HG02938 (cell line): ENCODE measurements around the gene METTL23.
"Not testable (repeated sequence)": the region's sequence is repeated elsewhere in the genome, so short reads cannot be mapped to it uniquely, and the experiment has no call there.

Experiments
- ATAC-seq: cut with Tn5 transposase; IDR thresholded peaks from one replicate; pipeline ENCODE4 v1.9.1; 2021; ENCODE audit warnings: mild to moderate bottlenecking, moderate library complexity; ENCODE audit not compliant: unreplicated experiment

METTL23 gene

GRCh38 chr17:76691379-76692191 is 35.1 kb upstream of the METTL23 start:
- ATAC-seq = no peak

DNA sequence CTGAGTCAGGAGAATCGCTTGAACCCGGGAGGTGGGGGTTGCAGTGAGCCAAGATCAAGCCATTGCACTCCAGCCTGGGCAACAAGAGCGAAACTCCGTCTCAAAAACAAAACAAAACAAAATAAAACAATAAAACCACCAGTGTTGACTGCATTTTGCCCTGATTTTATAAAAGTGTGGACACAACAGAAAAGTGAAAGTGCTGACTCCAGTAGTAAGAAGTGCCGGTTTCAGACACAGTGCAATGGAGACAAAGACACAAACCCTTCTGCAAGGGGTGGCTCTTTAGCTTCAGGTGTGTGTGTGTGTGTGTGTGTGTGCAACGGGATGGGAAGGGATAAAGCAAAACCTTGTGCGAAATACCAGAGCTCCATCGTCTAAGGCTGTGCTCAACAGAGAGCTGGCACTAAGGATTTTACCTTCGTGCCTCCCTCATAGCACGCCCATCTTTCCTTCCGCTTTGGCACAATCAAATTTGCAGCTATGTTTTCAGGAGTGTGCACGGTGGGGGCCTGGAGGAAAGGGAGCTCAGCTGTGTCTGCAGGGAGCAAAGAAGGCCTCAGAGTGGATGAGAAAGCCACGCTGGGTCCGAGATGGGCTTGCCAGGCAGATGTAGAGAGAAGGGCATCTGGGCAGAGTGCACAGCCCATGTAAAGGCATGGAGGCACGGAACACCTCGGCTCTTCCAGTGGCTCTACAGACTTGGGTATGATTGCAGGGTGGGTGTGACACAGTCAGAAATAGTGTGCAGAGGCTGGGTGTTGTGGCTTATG is 31.4 kb upstream of the METTL23 start:
- no peak for ATAC-seq

DNA sequence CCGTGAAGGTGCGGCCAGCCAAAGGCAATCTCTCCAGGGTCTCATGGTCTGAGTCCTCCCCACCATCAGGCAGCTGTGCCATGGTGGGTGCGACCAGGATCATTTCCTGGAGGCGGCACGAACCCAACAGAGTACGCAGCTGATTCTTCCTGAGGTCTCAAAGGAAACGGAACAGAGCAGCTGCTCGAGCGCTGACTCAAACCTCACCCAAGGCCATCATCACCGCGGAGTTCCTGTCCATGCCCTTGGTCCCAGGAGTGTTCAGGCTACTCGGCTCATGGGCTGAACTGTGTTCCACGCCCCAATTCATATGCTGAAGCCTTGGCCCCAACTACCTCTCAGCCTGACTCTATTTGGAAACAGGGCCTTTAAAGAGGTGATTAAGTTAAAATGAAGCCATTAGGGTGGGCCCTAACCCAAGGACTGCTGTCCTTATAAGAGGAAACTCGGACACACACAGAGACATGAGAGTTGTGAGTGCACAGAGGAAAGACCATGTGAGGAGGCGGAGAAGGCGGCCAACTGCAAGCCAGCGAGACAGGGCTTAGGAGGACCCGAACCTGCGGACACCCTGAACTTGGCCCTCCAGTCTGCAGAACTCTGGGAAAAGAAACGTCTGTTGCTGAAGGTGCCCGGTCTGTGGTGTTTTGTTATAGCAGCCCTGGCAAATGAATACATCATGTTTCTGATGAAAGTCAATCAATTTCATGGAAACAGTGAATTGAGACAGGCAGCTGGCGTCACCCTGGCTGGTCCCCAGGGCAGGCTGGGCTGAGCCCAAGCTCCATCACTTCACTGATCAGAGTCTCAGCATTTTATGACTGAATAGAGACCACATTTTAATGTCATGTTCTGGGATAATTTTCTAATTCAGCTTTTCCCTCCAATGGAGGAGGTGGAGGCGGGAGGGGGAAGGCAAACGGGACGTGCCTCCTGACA is 29.6 kb upstream of the METTL23 start:
- ATAC-seq = no peak

DNA sequence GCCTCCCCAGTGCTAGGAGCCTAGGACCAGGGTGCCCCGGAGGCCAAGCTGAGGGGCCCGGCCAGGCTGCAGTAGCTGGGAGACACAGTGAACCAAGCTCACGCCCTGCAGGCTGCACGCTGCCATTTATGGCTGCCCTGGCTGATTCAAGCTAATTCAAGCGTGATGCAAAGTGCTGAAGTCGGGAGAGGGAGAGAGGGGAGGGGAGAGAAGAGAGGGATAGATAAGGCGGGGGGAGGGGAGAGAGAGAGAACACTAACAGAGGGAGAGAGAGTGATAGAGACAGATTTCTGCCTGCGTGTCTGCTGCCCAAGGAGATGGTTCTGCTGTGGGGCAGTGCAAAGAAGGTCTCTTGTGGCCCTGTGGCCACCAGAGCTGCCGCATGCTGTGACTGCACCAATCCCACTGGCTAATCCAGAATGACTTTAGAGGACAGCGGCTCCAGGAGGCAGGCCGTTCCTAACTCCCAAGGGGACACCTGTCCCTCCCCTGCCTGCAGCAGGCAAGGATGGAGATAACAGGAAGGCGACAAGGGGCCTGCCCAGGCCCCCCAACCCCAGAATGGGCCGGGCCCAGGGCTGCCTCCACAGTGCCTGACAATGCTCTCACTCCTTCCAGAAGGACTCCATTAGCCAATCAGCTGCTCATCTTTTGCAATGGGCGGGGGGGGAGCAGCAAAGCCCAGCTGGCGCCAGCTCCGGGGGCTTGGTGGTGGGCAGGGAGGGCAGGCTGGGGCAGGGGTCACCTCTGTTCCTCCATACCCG is 28.8 kb upstream of the METTL23 start:
- ATAC-seq = no peak

- ATAC-seq = not testable (repeated sequence)
Observed at GRCh38 chr17:76698466-76698977, 28.1 kb upstream of the METTL23 start.

GRCh38 chr17:76700270-76700616 is 26.4 kb upstream of the METTL23 start:
- no peak for ATAC-seq

DNA sequence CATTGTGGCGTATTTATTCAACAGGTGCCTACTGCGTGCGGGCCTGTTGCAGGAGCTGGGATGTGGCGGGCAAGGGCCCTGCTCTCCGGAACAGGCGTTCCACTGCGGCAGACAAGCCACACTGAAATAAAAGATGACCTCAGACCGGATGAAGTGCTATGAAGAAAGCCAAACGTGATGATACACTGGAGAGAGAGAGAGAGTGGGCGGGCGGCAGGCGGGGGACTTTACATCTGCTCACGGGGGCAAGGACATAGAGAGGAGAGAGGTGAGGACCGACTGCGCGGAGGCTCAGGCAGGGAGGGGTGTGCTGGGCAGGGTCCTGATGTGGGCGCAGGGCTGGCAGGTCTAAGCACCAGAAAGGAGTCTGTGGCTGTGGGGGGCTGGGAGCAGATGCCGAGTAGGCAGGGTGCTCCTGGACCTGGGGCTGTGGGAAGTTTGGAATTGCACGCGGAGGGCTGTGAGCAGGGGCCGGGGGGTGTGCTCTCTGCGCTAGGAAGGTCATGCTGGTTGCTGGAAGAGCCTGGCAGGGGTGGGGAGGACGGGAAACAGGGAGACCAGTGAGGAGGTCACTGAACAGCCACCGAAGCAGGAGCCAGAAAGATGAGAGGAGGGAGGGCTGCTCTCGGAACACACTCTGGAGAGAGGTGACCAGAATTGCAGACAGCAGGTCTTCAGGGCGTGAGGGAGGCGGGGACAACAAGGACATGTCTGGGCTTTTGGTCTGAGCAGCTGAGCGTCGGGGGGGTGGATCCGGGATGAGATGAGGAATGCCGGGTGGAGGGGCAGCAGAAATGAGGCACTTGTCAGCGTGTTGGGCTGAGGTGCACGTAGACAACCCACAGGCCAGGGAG is 25.8 kb upstream of the METTL23 start:
- ATAC-seq = no peak

GRCh38 chr17:76701471-76701967 is 25.1 kb upstream of the METTL23 start:
- no peak for ATAC-seq

DNA sequence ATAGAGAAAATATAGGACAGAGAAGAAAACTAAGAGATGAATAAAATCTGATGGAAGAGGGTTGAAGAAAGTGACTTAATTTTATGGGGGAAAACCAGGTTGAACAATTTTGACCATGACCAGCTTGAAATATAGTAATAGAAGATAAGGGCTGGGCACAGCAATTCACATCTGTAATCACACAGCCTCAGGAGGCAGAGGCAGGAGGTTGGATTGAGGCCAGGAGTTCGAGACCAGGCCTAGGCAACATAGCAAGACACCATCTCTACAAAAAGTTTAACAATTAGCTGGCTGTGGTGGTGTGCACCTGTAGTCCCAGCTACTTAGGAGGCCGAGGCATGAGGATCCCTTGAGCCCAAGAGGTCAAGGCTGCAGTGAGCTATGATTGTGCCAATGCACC is 24.6 kb upstream of the METTL23 start:
- no peak for ATAC-seq

DNA sequence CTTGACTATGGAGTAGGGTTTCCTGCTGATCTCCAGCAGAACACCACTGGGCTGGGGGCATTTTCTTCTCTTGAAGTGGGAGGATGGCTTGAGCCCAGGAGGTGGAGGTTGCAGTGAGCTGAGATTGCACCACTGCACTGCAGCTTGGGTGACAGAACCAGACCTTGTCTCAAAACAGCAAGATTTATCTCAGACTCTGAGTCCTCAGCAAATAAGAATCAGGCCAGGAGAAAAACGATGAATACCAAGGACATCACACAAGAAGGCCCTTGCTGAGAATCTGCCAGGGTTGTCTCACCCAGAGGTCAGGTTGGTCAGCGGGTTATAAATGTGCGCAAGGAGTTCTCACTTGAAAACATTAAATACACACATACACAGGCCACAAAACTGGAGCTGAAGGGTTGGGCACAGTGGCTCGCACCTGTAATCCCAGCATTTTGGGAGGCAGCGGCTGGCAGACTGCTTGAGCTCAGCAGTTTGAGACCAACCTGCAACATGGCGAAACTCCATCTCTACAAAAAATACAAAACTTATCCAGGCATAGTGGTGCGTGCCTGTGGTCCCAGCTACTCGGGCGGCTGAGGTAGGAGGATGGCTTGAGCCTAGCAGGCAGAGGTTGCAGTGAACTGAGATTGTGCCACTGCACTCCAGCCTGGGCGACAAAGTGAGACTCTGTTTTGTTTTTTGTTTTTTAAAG is 23.6 kb upstream of the METTL23 start:
- ATAC-seq = no peak

- no peak for ATAC-seq
Observed at GRCh38 chr17:76704805-76705204, 21.8 kb upstream of the METTL23 start.

DNA sequence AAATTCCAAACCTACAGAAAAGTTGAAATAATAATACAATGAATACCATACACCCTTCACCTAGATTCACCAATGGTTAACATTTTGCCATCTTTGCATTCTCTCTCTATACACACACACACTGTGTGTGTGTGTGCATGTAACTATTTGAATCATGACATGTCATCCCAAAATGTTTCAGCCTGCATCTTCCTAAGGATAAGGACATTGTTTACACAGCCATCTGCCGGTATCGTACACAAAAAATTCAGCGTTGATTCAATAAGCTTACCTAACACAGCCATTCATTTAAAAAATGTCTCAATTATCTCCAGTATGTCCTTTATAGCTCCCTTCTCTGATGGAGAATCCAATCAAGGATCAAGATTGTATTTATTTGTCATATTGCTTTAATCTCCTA is 19.8 kb upstream of the METTL23 start:
- ATAC-seq = no peak

GRCh38 chr17:76707985-76708807 is 18.4 kb upstream of the METTL23 start:
- ATAC-seq = no peak

DNA sequence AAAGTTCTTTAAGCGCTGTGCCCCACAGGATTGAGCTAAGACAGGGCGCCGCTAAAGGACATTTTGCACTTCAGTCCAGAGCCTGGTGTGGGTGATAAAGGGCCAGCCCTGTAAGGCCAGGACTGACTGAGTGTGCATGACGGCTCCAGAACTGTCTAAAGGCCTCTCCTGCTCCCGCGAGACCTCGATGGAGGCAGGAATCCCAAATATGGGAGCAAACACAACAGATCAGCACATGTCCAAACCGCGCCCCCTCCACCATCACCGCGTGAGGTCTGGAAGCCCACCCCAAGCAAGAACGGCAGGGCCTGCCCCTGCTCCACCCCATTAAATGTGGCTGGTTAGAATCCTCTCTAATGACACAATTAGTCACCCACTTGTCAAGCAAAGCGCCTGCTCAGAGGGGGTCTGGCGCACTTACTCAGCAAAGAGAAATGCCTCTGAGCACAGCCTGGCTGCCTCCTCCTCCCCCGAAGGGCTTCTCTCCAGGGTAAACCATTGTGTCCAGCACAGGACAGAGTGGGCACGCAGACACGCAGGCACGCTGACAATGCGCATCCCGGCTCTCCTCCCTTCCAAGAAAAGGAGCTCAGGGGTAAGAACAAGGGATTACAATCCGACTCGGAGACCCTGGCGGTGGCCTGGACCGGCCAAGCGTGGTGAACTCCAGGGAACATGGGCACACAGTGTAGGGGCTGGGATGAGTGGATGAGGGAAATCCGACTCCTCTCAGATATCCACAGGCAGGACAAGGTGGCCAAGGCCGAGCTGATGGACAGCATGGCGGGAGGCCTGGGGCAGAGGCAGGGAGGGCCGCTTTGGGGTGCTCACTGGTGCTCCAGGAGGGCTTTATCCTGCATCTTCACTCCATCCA is 17.3 kb upstream of the METTL23 start:
- ATAC-seq = no peak

- not testable (repeated sequence) for ATAC-seq
Observed at GRCh38 chr17:76709951-76710862, 16.4 kb upstream of the METTL23 start.
